ENCODE measurements around the gene PNKP. TPM values are rescaled to one million over a fixed set of nuclear protein-coding genes. Genes with fewer than 3 reads are reported as not detected.

Gene PNKP
- total and polyA plus RNA-seq, 2 of the 8 experiments (the other 6 are each of a cell fraction or from before 2014, with no cell fraction given) = 45.8 to 105 TPM

DNA sequence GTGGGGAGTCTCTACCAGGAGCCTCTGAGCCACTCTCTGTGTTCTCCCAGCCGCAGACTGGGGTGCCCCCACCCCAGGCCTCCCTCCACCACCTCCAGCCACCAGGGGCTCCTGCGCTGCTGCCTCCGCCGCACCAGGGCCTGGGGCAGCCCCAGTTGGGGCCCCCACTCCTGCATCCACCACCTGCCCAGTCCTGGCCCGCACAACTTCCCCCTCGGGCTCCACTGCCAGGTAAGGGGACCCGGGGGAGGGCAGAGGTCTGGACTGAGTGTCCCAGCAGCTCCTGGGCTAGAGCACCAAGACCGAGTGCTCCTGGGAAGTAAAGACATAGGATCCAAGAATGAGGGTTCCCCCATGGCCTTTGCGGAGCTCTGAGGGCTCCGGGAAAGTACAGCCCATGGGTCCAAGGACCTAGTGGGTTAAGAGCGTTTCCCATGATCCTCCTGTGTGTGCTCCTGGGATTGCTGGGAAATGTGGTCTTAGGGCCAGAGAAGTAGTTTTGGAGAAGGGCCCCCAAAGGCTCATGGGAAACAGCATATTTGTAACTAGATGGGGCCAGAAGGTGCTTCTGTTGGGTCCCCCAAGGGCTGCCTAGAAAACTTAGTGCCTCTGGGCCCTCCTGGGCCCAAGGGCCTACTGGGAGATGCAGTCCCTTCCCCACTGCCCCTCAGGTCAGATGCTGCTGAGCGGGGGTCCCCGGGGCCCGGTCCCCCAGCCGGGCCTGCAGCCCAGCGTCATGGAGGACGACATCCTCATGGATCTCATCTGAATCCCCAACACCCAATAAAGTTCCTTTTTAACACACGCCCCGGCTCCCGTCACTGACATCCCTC lies 31.0 kb downstream of the PNKP start:
- H2BK120ac ChIP-seq (replicated peaks; ENCODE audit: low read depth, low read length) = no peak overlapping the region
- no peak overlapping the region for H3K4ac ChIP-seq (replicated peaks; ENCODE audit: insufficient read length, low read depth, low read length)
- H4K5ac ChIP-seq (ENCODE audit: insufficient read length, low read depth, low read length) = no peak overlapping the region
- H3K27ac ChIP-seq (ENCODE audit: low read depth, low read length) = no peak overlapping the region
- H3K14ac ChIP-seq (ENCODE audit: insufficient read length) = no peak overlapping the region
- H3K9me3 ChIP-seq (ENCODE audit: insufficient read depth in 2 of 2, low read depth in 1 of 2, low read length in 1 of 2) = no peaks in the 10 kb centered on the region
- no peak overlapping the region for H2BK20ac ChIP-seq (ENCODE audit: low read length)
- H3K56ac ChIP-seq (replicated peaks; ENCODE audit: insufficient read length, low read depth, low read length) = no peak overlapping the region
- H2AFZ ChIP-seq (ENCODE audit: low read length) = no peak overlapping the region
- no peak overlapping the region for H3K18ac ChIP-seq (ENCODE audit: extremely low read depth, low read length)
- POLR2A ChIA-PET (ENCODE audit: partially characterized antibody) = interaction anchor here (0.9 to 2.3 kb wide), 7 partner anchors 8 to 24 kb away, joined by 4 to 10 read pairs (median 5); no protein-coding TSS in a partner anchor
- no peaks in the 10 kb centered on the region for H3K79me1 ChIP-seq (ENCODE audit: low read depth, low read length)
- H2BK15ac ChIP-seq (ENCODE audit: low read length) = no peak overlapping the region
- H3K4me3 ChIP-seq (ENCODE audit: extremely low read depth in 1 of 4, insufficient read depth in 2 of 4, low read depth in 3 of 4, low read length in 4 of 4) = no peak overlapping the region
- peaks cover 14 to 42% (median 32%) of the 10 kb centered on the region in 4 experiments; a peak in 6 of 8 replicates for H3K36me3 ChIP-seq (ENCODE audit: control insufficient read depth in 2 of 4, insufficient read depth in 4 of 4, low read length in 3 of 4)
- no peaks in the 10 kb centered on the region for H3K4me1 ChIP-seq (replicated peaks in 1 of 4; ENCODE audit: control insufficient read depth in 3 of 4, insufficient read depth in 4 of 4, low read length in 3 of 4)
- CTCF ChIA-PET (ENCODE audit: partially characterized antibody) = interaction anchor here (0.8 to 1.0 kb wide), 4 partner anchors 8 to 152 kb away, joined by 3 to 4 read pairs (median 3); no protein-coding TSS in a partner anchor
- FAIRE-seq (no peak), DNase-seq (ENCODE audit: low read depth in 1 of 2, low spot score in 2 of 2) (no peak)
- H2AK5ac ChIP-seq (ENCODE audit: low read depth, low read length) = no peak overlapping the region
- 96% methylated on average over 15 of the region's 20 CpGs; no CpG with 5 or more reads in 1 of the 2 experiments for WGBS, 2 experiments (ENCODE audit: extremely low coverage in 1 of 2, insufficient coverage in 1 of 2, insufficient read length in 1 of 2, insufficient replicate concordance in 2 of 2, low coverage in 1 of 2, low lambda C conversion rate in 2 of 2, missing lambda C conversion rate in 1 of 2)
- H4K91ac ChIP-seq (replicated peaks; ENCODE audit: insufficient read length, low read length) = no peak overlapping the region
- H4K20me1 ChIP-seq (replicated peaks in 1 of 2; ENCODE audit: control insufficient read depth in 1 of 2, insufficient read depth in 2 of 2, low read length in 2 of 2) = peaks cover 1 to 5% of the 10 kb centered on the region in 2 experiments
- H4K8ac ChIP-seq (ENCODE audit: extremely low read depth, insufficient read depth, low read length) = no peak overlapping the region
- no peaks in the 10 kb centered on the region for H3K23me2 ChIP-seq (ENCODE audit: low read depth, low read length)
- H3K27me3 ChIP-seq (replicated peaks in 1 of 4; ENCODE audit: control insufficient read depth in 3 of 4, extremely low read depth in 1 of 4, insufficient read depth in 3 of 4, low read length in 3 of 4) = no peaks in the 10 kb centered on the region
- no peak overlapping the region for H3K4me2 ChIP-seq (ENCODE audit: insufficient read depth in 1 of 2, low read depth in 2 of 2, low read length in 2 of 2)
- H3K23ac ChIP-seq (ENCODE audit: insufficient read length) = no peak overlapping the region
- H2BK5ac ChIP-seq (ENCODE audit: low read depth, low read length) = no peak overlapping the region
- no peak overlapping the region for H3K9ac ChIP-seq (replicated peaks in 1 of 4; ENCODE audit: extremely low read depth in 1 of 4, low read depth in 3 of 4, low read length in 3 of 4)
- H2BK12ac ChIP-seq (ENCODE audit: low read depth, low read length) = no peak overlapping the region
- no peaks in the 10 kb centered on the region for H3K79me2 ChIP-seq (ENCODE audit: control insufficient read depth in 1 of 2, insufficient read depth in 2 of 2, low read length in 2 of 2)
- TF ChIP-seq SUZ12 (IDR thresholded peaks at IDR 0.05; ENCODE audit: low read length) (no peak), BRCA1 (IDR thresholded peaks at IDR 0.05; ENCODE audit: low read depth, low read length) (no peak), RXRA (IDR thresholded peaks at IDR 0.05; ENCODE audit: insufficient read depth, low read depth, low read length) (no peak), CBX8 (IDR thresholded peaks at IDR 0.05; ENCODE audit: borderline replicate concordance, low read depth, low read length) (no peak), KDM1A (IDR thresholded peaks at IDR 0.05; ENCODE audit: borderline replicate concordance, low read length) (no peak), SIN3A (conservative IDR thresholded peaks at IDR 0.05 in 1 of 2, IDR thresholded peaks at IDR 0.05 in 1 of 2; ENCODE audit: low read depth in 1 of 2, low read length in 2 of 2) (no peak), BCL11A (IDR thresholded peaks at IDR 0.05; ENCODE audit: low read depth in 2 of 2, low read length in 2 of 2) (no peak), RBBP5 (IDR thresholded peaks at IDR 0.05; ENCODE audit: borderline replicate concordance, low read depth, low read length) (no peak), PHF8 (conservative IDR thresholded peaks at IDR 0.05; ENCODE audit: low read depth, low read length) (no peak)
- TF ChIP-seq, protein P1, sequence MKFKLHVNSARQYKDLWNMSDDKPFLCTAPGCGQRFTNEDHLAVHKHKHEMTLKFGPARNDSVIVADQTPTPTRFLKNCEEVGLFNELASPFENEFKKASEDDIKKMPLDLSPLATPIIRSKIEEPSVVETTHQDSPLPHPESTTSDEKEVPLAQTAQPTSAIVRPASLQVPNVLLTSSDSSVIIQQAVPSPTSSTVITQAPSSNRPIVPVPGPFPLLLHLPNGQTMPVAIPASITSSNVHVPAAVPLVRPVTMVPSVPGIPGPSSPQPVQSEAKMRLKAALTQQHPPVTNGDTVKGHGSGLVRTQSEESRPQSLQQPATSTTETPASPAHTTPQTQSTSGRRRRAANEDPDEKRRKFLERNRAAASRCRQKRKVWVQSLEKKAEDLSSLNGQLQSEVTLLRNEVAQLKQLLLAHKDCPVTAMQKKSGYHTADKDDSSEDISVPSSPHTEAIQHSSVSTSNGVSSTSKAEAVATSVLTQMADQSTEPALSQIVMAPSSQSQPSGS (IDR thresholded peaks at IDR 0.05; ENCODE audit: low read length) = no peak

Data from H1 (cell line).